K562 (cell line): Measurements from ENCODE around the gene ITPA. TPM values are rescaled to one million over a fixed set of nuclear protein-coding genes. Genes with fewer than 3 reads are reported as not detected.

Experiments
- ATAC-seq: fragments of 200-7000 bp; cut with Tn5 transposase; 3 replicates; pipeline ENCODE4 v1.9.1; 2020; ENCODE audit warnings: moderate library complexity
- BruUV-seq: library from RNA; stranded (reverse); fragments of 400-500 nt; replicated peaks from 2 replicates; lab custom pipeline; 2021; lab: Mats Ljungman, UMichigan
- CTCF ChIA-PET: fragments of 300-600 bp; formaldehyde crosslinking; extraction: SDS; loops from one replicate; lab custom pipeline; 2021; ENCODE audit warnings: low intra/inter-chr PET ratio; lab: Yijun Ruan, JAX
- POLR2A ChIA-PET: fragments of 300-600, 350-650 bp; sonication (Branson Sonifier 250); formaldehyde crosslinking; extraction: SDS; loops from one replicate; lab custom pipeline; 2021; ENCODE audit warnings: antibody characterized with exemption, inconsistent platforms; lab: Yijun Ruan, JAX
- DNase-seq, 4 experiments: peaks; one replicate each; pipeline versions ENCODE4 v3.0.0 to v3.0.0-alpha.2; 2011 to 2018; ENCODE audit warnings: low spot score in 3 of 4, mixed read lengths in 3 of 4; ENCODE audit errors: extremely low read depth in 1 of 4
- FAIRE-seq: peaks from 2 replicates; lab custom pipeline; 2011; peaks lifted over from hg19 to GRCh38; lab: Jason Lieb, UNC
- H2AFZ ChIP-seq: 2 replicates; pipeline ENCODE4 v1.6.0; 2011; ENCODE audit warnings: low read depth, low read length, control low read depth, inconsistent platforms
- H3K27ac ChIP-seq: fragments of 200-600 bp; 3 replicates; pipeline ENCODE4 v1.8.0; 2011; ENCODE audit warnings: low read depth, mild to moderate bottlenecking, control low read depth, inconsistent platforms, low read length, moderate library complexity, mixed read lengths; ENCODE audit errors: extremely low read depth
- H3K27me3 ChIP-seq, 2 experiments: fragments of 300-600 bp in 1 of 2; 2 replicates in 1 of 2; 3 replicates in 1 of 2; pipeline versions ENCODE4 v1.6.0 to v1.8.0; 2011; ENCODE audit warnings: inconsistent platforms in 2 of 2, low read length in 2 of 2, mild to moderate bottlenecking in 1 of 2, mixed read lengths in 1 of 2, moderate library complexity in 1 of 2; ENCODE audit not compliant: control insufficient read depth in 2 of 2, insufficient read depth in 2 of 2
- H3K36me3 ChIP-seq: fragments of 300-600 bp; 3 replicates; pipeline ENCODE4 v1.8.0; 2011; ENCODE audit warnings: mild to moderate bottlenecking, low read length, inconsistent platforms; ENCODE audit not compliant: control insufficient read depth, insufficient read depth
- H3K4me1 ChIP-seq, 2 experiments: fragments of 200-600 bp in 1 of 2; replicated peaks in 1 of 2; 2 replicates in 1 of 2; 3 replicates in 1 of 2; pipeline versions ENCODE4 v1.5.1 to v1.8.0; 2011; ENCODE audit warnings: inconsistent platforms in 2 of 2, low read length in 2 of 2, mild to moderate bottlenecking in 1 of 2, mixed read lengths in 1 of 2, moderate library complexity in 1 of 2; ENCODE audit not compliant: control insufficient read depth in 2 of 2, insufficient read depth in 2 of 2
- H3K4me2 ChIP-seq: 2 replicates; pipeline ENCODE4 v1.6.1; 2011; ENCODE audit warnings: low read length, control low read depth, inconsistent platforms, mixed read lengths; ENCODE audit not compliant: insufficient read depth
- H3K4me3 ChIP-seq: fragments of 200-600 bp; sonication (generic), shearing (Covaris generic); 2 replicates; pipeline ENCODE4 v1.5.1; 2016; ENCODE audit warnings: control low read depth, inconsistent platforms
- H3K79me2 ChIP-seq: fragments of 200-600 bp; 3 replicates; pipeline ENCODE4 v1.8.0; 2011; ENCODE audit warnings: low read length, inconsistent platforms; ENCODE audit not compliant: control insufficient read depth, insufficient read depth
- H3K9ac ChIP-seq, 2 experiments: 2 replicates each; pipeline versions ENCODE4 v1.6.0 to v1.6.1; 2011; ENCODE audit warnings: low read depth in 2 of 2, low read length in 2 of 2, control low read depth in 1 of 2, inconsistent platforms in 1 of 2, mild to moderate bottlenecking in 1 of 2, mixed read lengths in 1 of 2; ENCODE audit not compliant: insufficient read depth in 1 of 2
- H3K9me1 ChIP-seq: one replicate; pipeline ENCODE4 v1.6.0; 2011; ENCODE audit warnings: inconsistent platforms, mild to moderate bottlenecking, low read length, moderate library complexity; ENCODE audit not compliant: control insufficient read depth, insufficient read depth
- H3K9me3 ChIP-seq: replicated peaks from 2 replicates; pipeline ENCODE4 v1.5.1; 2011; ENCODE audit warnings: low read depth, low read length, inconsistent platforms; ENCODE audit not compliant: control insufficient read depth, insufficient read depth
- H4K20me1 ChIP-seq: replicated peaks from 2 replicates; pipeline ENCODE4 v1.6.1; 2011; ENCODE audit warnings: low read length, inconsistent platforms, mixed read lengths; ENCODE audit not compliant: control insufficient read depth, insufficient read depth
- ATF3 ChIP-seq, 2 experiments: fragments of 450-650 bp in 1 of 2; sonication (generic) in 1 of 2; formaldehyde crosslinking in 1 of 2; IDR thresholded peaks in 1 of 2; conservative IDR thresholded peaks in 1 of 2; 2 replicates each; pipeline versions ENCODE4 v1.6.1 to v1.8.1; 2016 to 2023; ENCODE audit warnings: mild to moderate bottlenecking in 2 of 2, moderate library complexity in 2 of 2, inconsistent platforms in 1 of 2, missing genetic modification reagents in 1 of 2
- BCOR ChIP-seq: fragments of 450-650 bp; IDR thresholded peaks from 2 replicates; pipeline ENCODE4 v1.6.1; 2016
- FOSL1 ChIP-seq: fragments of 200-800 bp; sonication (Bioruptor generic); conservative IDR thresholded peaks from 2 replicates; pipeline ENCODE4 v1.6.1; 2016; ENCODE audit warnings: missing genetic modification characterization, missing compliant biosample characterization
- IFI16 ChIP-seq: fragments of 250-450 bp; sonication (Bioruptor Pico); IDR thresholded peaks from 2 replicates; pipeline ENCODE4 v2.1.2; 2022; ENCODE audit warnings: mild to moderate bottlenecking, inconsistent platforms
- KDM1A ChIP-seq, 2 experiments: fragments of 450-650 bp; IDR thresholded peaks; 2 replicates each; pipeline ENCODE4 v1.6.1; 2016; ENCODE audit warnings: mild to moderate bottlenecking in 2 of 2
- L3MBTL2 ChIP-seq: fragments of 450-650 bp; IDR thresholded peaks from 2 replicates; pipeline ENCODE4 v1.6.1; 2016; ENCODE audit warnings: mild to moderate bottlenecking, moderate library complexity
- MYNN ChIP-seq, 2 experiments: sonication (generic); formaldehyde crosslinking in 1 of 2; IDR thresholded peaks; 2 replicates each; pipeline versions ENCODE4 v1.5.0 to v1.6.1; 2016 to 2020; ENCODE audit warnings: antibody characterized with exemption in 1 of 2, missing genetic modification reagents in 1 of 2
- NEUROD1 ChIP-seq: fragments of 150-350 bp; IDR thresholded peaks from 2 replicates; pipeline ENCODE4 v1.6.1; 2014; ENCODE audit warnings: borderline replicate concordance, low read length, low read depth; ENCODE audit not compliant: partially characterized antibody
- RBFOX2 ChIP-seq: fragments of 200-400 bp; formaldehyde crosslinking; IDR thresholded peaks from 2 replicates; pipeline ENCODE4 v1.6.1; 2017; ENCODE audit warnings: low read depth, mild to moderate bottlenecking, low read length, moderate library complexity
- ZFP36 ChIP-seq: fragments of 150-350 bp; IDR thresholded peaks from 2 replicates; pipeline ENCODE4 v1.6.1; 2018; ENCODE audit warnings: low read length, low read depth; ENCODE audit not compliant: partially characterized antibody
- ZNF436 ChIP-seq: fragments of 250-450, 450-650 bp; sonication (Bioruptor Pico); formaldehyde crosslinking; IDR thresholded peaks from 2 replicates; pipeline ENCODE4 v1.7.0; 2020; ENCODE audit warnings: mild to moderate bottlenecking
- WGBS: fragments of 100-300 bp; shearing (Covaris generic); methylation state at CpG from one replicate; pipeline ENCODE4 v1.1.6; 2016; ENCODE audit warnings: low coverage, mixed read lengths; ENCODE audit not compliant: insufficient coverage; ENCODE audit errors: missing lambda C conversion rate; 5-methylcytosine and 5-hydroxymethylcytosine counted together
- in situ Hi-C: fragments of 300-500 bp; cut with MboI; formaldehyde crosslinking; loops from 4 replicates; pipeline ENCODE4 v1.15.0; 2018; ENCODE audit warnings: inconsistent platforms, mixed read lengths
- intact Hi-C: fragments of 100-400 bp; cut with micrococcal nuclease; formaldehyde crosslinking; loops from 2 replicates; pipeline ENCODE4 v1.14.2; 2022
- polyA plus RNA-seq, 8 experiments: library from polyadenylated mRNA; depleted of rRNA in 4 of 8; stranded (reverse) in 5 of 8; unstranded in 3 of 8; fragments of >200 nt; fragmentation: Nextera tagmentation in 2 of 8; fragmentation: Illumina TruSeq in 1 of 8; extraction: Ambion mirVana in 2 of 8; extraction: Trizol in 1 of 8; gene quantifications; 2 replicates each; pipeline versions ENCODE4 v1.2.1 to v1.2.3, GENCODE V29; 2011 to 2014; ENCODE audit warnings: inconsistent platforms in 1 of 8, missing spikeins in 1 of 8
- total RNA-seq, 7 experiments: library from RNA; depleted of rRNA in 6 of 7; stranded (reverse); fragments of >200 nt in 6 of 7; fragmentation: Illumina TruSeq in 2 of 7; extraction: Trizol in 2 of 7; gene quantifications; 2 replicates each; pipeline versions ENCODE4 v1.2.1 to v1.2.3, GENCODE V29; 2011 to 2021; ENCODE audit warnings: low replicate concordance in 1 of 7

Gene ITPA
- total and polyA plus RNA-seq, 9 of the 15 experiments (the other 6 are each of a cell fraction or from before 2014, with no cell fraction given), result 5.0 to 79.7 (median 36.7) TPM

- TF ChIP-seq RBFOX2, result no peak
- no peak for TF ChIP-seq KDM1A (IDR thresholded peaks at IDR 0.05)
- no peak for TF ChIP-seq MYNN (IDR thresholded peaks at IDR 0.05)
- TF ChIP-seq MYNN (CRISPR knock-in tag; IDR thresholded peaks at IDR 0.05), result no peak
- TF ChIP-seq IFI16 (CRISPR knock-in tag), result no peak
These were observed 24.7 kb downstream of the ITPA start (continued) for GRCh38 chr20:3233991-3234498.

GRCh38 chr20:3235666-3236324, 26.5 kb downstream of the ITPA start:
- DNase-seq, result no peak
- no peak overlapping the region for H3K4me2 ChIP-seq
- no peaks in the 10 kb centered on the region for H3K36me3 ChIP-seq
- H3K4me1 ChIP-seq, result peaks cover 0 to 33% of the 10 kb centered on the region in 2 experiments; a peak in 2 of 5 replicates
- H3K9me1 ChIP-seq, result no peaks in the 10 kb centered on the region
- no peaks in the 10 kb centered on the region for H3K9me3 ChIP-seq
- H3K4me3 ChIP-seq, result no peak overlapping the region
- H4K20me1 ChIP-seq, result no peaks in the 10 kb centered on the region
- no peak overlapping the region for H3K9ac ChIP-seq
- no peaks in the 10 kb centered on the region for H3K79me2 ChIP-seq
- no peak for ATAC-seq
- H3K27ac ChIP-seq, result no peak overlapping the region
- ChIA-PET POLR2A (interaction anchor here (0.6 kb wide), 1 partner anchor 10 kb away, joined by 3 read pairs; no protein-coding TSS in a partner anchor), CTCF (no interaction called here)
- in situ Hi-C loops (no loop called here), intact Hi-C loops (no loop called here)
- H3K27me3 ChIP-seq, result peaks cover 8 to 50% of the 10 kb centered on the region in 2 experiments; a peak in 3 of 5 replicates
- no peak for FAIRE-seq
- no TSS peak for BruUV-seq
- H2AFZ ChIP-seq, result no peak overlapping the region
- WGBS, result 13% methylated on average over 4 of the region's 4 CpGs
- TF ChIP-seq L3MBTL2 (no peak), ZNF436 (CRISPR knock-in tag) (peak; percentile 72; the same call in 1 of the 2 replicates), FOSL1 (tag) (peak; percentile 36; the same call in 1 of the 2 replicates), ZFP36 (peak; percentile 94), BCOR (peak; percentile 49; the same call in 1 of the 2 replicates), NEUROD1 (no peak), ATF3 (IDR thresholded peaks at IDR 0.05) (peak; percentile 20; the same call in 1 of the 2 replicates), ATF3 (CRISPR knock-in tag; conservative IDR thresholded peaks at IDR 0.05) (no peak)
